ENCODE measurements around the gene GRAMD1C.
A peak's percentile ranks its signal among the peaks of the same experiment; 100 is the strongest.

DNA sequence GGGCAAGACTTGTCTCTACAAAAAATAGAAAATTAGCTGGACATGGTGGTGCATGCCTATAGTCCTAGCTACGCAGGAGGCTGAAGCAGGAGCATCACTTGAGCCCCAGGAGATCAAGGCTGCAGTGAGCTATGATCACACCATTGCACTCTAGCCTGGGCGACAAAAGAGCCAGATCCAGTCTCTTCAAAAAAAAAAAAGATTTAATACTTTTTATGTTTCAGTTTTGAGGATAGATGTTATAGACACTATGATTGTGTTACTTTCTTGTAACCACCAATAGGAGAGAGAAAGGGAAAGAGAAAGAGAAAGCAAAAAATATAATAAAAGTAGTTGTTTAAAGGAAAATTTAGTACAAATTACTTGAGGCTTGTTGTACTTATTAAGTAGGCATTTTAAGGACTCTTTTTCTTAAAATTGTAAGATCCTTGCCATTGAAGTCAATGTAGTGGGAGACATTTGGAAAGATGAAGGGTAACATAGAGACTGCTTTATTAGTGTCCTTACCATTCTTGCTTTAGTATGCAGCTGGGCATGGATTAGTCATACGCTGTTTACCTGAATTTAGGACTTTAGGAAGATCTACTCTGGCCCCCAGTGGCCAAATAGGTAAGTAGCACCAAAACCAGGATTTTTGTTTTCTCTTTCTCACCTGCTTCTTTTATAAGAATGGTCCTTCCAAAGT, 74.1 kb downstream of the GRAMD1C start:
- no peak for TF ChIP-seq EZH2 (optimal IDR thresholded peaks at IDR 0.05; ENCODE audit: low read depth, low read length)
- TF ChIP-seq, protein P1, sequence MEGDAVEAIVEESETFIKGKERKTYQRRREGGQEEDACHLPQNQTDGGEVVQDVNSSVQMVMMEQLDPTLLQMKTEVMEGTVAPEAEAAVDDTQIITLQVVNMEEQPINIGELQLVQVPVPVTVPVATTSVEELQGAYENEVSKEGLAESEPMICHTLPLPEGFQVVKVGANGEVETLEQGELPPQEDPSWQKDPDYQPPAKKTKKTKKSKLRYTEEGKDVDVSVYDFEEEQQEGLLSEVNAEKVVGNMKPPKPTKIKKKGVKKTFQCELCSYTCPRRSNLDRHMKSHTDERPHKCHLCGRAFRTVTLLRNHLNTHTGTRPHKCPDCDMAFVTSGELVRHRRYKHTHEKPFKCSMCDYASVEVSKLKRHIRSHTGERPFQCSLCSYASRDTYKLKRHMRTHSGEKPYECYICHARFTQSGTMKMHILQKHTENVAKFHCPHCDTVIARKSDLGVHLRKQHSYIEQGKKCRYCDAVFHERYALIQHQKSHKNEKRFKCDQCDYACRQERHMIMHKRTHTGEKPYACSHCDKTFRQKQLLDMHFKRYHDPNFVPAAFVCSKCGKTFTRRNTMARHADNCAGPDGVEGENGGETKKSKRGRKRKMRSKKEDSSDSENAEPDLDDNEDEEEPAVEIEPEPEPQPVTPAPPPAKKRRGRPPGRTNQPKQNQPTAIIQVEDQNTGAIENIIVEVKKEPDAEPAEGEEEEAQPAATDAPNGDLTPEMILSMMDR (IDR thresholded peaks at IDR 0.05; ENCODE audit: low read length): peak; percentile 71
- TF ChIP-seq EZH2phosphoT487 (IDR thresholded peaks at IDR 0.05; ENCODE audit: low read length): no peak

Data from MM.1S (cell line).